ENCODE results near the gene TMEM181. TPM values are rescaled to one million over a fixed set of nuclear protein-coding genes. Genes with fewer than 3 reads are reported as not detected.
A peak's percentile ranks its signal among the peaks of the same experiment; 100 is the strongest.
"Not testable (repeated sequence)": the region's sequence is repeated elsewhere in the genome, so short reads cannot be mapped to it uniquely, and the experiment has no call there.

TMEM181 gene
- total RNA-seq, 4 donors from 2014 or later, result 6.6 to 48.3 (median 37.0) TPM

GRCh38 chr6:158609455-158610155 is 49.7 kb downstream of the TMEM181 start:
- H3K4me1 ChIP-seq, result no peaks in the 10 kb centered on the region
- TF ChIP-seq POLR2A (IDR thresholded peaks at IDR 0.05) (no peak), CTCF (IDR thresholded peaks at IDR 0.05) (no peak)
- no peak for DNase-seq
- H3K36me3 ChIP-seq, result peaks cover 0 to 69% (median 3%) of the 10 kb centered on the region in 3 donors
- H3K4me3 ChIP-seq, result no peak overlapping the region
- no peak overlapping the region for H3K27ac ChIP-seq
- no peaks in the 10 kb centered on the region for H3K9me3 ChIP-seq
- no peaks in the 10 kb centered on the region for H3K27me3 ChIP-seq

- Histone ChIP-seq H3K9me3 (no peaks in the 10 kb centered on the region), H3K27me3 (no peaks in the 10 kb centered on the region), H3K4me1 (no peaks in the 10 kb centered on the region), H3K4me3 (no peak overlapping the region), H3K27ac (no peak overlapping the region), H3K36me3 (peaks cover 0 to 72% (median 3%) of the 10 kb centered on the region in 3 donors)
- peak in 1 of 3 donors; percentile 9 for DNase-seq
- TF ChIP-seq POLR2A (IDR thresholded peaks at IDR 0.05) (no peak), CTCF (IDR thresholded peaks at IDR 0.05) (no peak)
Observed at GRCh38 chr6:158610319-158610968, 50.6 kb downstream of the TMEM181 start.

GRCh38 chr6:158611039-158611438 is 51.1 kb downstream of the TMEM181 start:
- H3K27ac ChIP-seq, result no peak overlapping the region
- H3K36me3 ChIP-seq, result peaks cover 0 to 66% (median 3%) of the 10 kb centered on the region in 3 donors
- H3K4me3 ChIP-seq, result no peak overlapping the region
- H3K27me3 ChIP-seq, result no peaks in the 10 kb centered on the region
- TF ChIP-seq POLR2A (IDR thresholded peaks at IDR 0.05) (no peak), CTCF (IDR thresholded peaks at IDR 0.05) (no peak)
- no peaks in the 10 kb centered on the region for H3K4me1 ChIP-seq
- H3K9me3 ChIP-seq, result no peaks in the 10 kb centered on the region
- no peak for DNase-seq

GRCh38 chr6:158611541-158612370 is 51.9 kb downstream of the TMEM181 start:
- Histone ChIP-seq H3K4me1 (no peaks in the 10 kb centered on the region), H3K27me3 (no peaks in the 10 kb centered on the region), H3K9me3 (no peaks in the 10 kb centered on the region), H3K27ac (no peak overlapping the region), H3K4me3 (no peak overlapping the region), H3K36me3 (peaks cover 0 to 59% (median 3%) of the 10 kb centered on the region in 3 donors)
- no peak for TF ChIP-seq POLR2A (IDR thresholded peaks at IDR 0.05)
- no peak for TF ChIP-seq CTCF (IDR thresholded peaks at IDR 0.05)
- DNase-seq, result peak in 1 of 3 donors; percentile 40

- not testable (repeated sequence) for DNase-seq, H3K4me3 ChIP-seq, H3K27ac ChIP-seq, H3K9me3 ChIP-seq, H3K4me1 ChIP-seq, H3K27me3 ChIP-seq
- peaks cover 0 to 38% (median 3%) of the 10 kb centered on the region in 3 donors for H3K36me3 ChIP-seq
Observed at GRCh38 chr6:158614606-158615005, 54.7 kb downstream of the TMEM181 start.

GRCh38 chr6:158618289-158618688 is 58.4 kb downstream of the TMEM181 start:
- H3K27me3 ChIP-seq, H3K27ac ChIP-seq, DNase-seq, H3K4me3 ChIP-seq, H3K4me1 ChIP-seq, H3K9me3 ChIP-seq: not testable (repeated sequence)
- peaks cover 0 to 49% (median 3%) of the 10 kb centered on the region in 3 donors for H3K36me3 ChIP-seq
